ENCODE measurements around the gene TNRC6A. TPM values are rescaled to one million over a fixed set of nuclear protein-coding genes. Genes with fewer than 3 reads are reported as not detected.

TNRC6A gene
- polyA plus RNA-seq, 4 donors = 43.3 to 87.0 (median 60.9) TPM

DNA sequence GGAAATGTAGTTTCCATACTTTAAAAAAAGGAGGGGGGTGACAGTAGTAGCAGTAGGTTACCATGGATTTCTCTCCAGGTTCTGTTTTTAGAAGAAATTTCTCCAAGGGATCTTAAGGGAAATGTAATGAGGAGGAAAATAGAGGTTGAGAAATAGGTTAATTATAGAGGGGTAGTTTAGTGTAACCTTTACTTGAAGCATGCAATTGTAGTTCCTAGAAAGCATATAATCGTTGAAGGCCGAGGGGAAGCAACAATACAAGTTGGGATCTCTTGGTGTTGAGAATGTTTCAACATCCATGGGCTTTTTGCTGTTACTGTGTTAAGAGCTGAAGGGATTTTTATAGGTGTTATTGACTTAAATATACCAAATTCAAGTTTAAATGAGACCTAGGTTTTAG lies 25.1 kb downstream of the TNRC6A start:
- no peak for DNase-seq (ENCODE audit: low read depth in 4 of 4, low spot score in 2 of 4)

DNA sequence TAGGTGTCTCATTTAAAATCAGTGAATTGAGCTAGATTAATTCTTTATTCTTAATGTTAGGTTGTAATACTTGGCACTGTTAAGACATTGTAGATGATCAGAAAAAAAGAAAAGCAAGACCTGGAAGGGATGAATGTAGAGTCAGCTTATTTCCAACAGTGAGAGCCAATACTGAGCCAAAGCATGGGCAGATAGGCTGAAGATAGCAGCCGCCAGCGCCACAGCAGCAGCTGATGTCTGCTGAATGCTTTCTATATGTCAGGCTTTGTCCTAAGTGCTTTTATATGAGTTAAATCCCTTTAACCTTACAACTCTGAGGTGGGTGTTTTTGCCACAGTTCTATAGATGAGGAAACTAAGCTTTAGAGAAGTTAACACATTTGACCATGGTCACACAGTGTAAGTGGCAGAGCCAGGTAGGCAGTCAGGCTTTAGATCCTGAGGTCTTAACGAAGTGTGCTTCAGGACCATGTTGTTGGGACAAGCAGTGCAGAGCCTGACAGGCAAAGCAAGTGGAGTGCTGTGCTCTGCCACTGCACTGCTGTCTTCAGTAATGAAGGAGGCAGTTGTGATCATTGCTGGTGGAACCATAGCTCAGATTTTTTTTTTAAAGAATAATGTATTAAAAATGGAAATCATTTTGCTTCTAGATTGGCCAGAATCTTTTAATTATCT lies 25.9 kb downstream of the TNRC6A start:
- no peak for DNase-seq (ENCODE audit: low read depth in 4 of 4, low spot score in 2 of 4)

DNA sequence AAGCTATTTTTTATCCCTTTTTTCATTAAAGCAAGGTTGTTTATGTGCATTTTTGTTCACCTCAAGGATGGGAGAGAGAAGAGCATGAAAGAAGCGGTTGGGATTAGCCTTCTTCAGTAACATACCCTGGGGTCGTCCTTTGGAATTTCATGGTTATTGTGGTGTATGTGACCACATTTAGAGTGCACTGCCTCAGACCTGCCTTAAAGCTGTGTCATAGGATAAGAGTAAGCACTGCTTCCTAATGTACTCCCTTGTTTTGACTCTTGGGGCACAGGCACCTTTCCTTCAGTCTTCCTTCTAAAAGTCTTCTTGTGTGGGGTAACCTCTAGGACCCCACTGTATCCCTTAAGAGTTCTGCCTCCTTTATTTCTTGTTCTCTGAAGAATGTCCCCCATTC lies 28.9 kb downstream of the TNRC6A start:
- no peak for DNase-seq (ENCODE audit: low read depth in 4 of 4, low spot score in 2 of 4)

- DNase-seq (ENCODE audit: low read depth in 4 of 4, low spot score in 2 of 4) = no peak
These were observed 29.6 kb downstream of the TNRC6A start for GRCh38 chr16:24759006-24759405.

DNA sequence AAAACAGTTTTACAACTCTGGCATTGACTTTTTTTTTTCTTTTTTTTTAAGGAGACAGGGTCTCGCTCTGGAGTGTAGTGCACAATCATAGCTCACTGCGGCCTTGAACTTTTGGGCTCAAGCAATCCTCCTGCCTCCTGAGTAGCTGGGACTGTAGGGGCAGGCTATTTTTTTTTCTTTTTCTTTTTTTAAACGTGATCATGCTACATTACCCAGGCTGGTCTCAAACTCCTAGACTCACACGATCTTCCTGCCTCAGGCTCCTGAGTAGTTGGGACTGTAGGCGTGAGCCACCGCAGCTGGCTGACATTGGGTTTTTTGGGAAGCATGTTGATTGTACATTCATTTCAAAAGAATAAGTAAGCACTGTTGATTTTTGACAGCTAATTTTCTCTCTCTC lies 32.1 kb downstream of the TNRC6A start:
- no peak for DNase-seq (ENCODE audit: low read depth in 4 of 4, low spot score in 2 of 4)

- no peak for DNase-seq (ENCODE audit: low read depth in 4 of 4, low spot score in 2 of 4)
These were observed 35.5 kb downstream of the TNRC6A start for GRCh38 chr16:24764916-24765315.

DNA sequence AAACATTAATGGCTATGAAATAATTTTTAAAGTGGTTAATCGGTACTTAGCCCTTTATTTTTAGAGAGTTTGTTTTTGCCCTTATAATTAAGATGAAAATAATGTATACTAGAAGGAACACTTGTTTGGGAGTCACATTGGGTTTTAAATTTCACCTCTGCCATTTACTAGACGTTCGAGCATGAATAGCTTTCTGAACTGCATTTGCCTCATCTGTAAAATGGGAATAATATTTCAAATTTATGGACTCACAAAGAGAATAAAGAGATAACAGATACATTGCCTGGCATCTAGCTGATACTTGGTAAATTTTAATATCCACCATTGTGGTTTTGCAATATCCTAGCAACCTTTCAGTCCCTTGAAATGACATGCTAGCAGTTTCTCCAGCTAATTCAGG lies 36.6 kb downstream of the TNRC6A start:
- DNase-seq (ENCODE audit: low read depth in 4 of 4, low spot score in 2 of 4) = no peak

DNA sequence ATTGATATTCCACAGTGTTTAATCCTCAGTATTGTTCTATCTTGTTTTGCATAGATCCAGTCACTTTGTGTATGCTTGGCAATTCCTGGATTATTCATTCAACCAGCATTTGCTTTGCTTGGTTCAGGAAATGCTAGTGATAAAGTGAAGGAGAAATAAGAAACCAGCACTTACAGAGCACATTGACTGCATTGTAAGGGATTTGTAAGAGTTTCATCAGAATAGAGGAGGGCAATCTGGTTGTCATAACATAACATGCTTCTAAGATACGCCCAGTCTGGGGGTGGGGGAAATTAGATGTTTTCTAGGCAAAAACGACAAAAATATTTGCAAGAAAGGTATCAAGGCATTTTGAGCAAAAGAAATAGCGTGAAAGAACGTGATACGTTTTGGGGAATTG lies 40.4 kb downstream of the TNRC6A start:
- DNase-seq (ENCODE audit: low read depth in 4 of 4, low spot score in 2 of 4) = no peak

GRCh38 chr16:24771132-24771778 lies 41.8 kb downstream of the TNRC6A start:
- DNase-seq (ENCODE audit: low read depth in 4 of 4, low spot score in 2 of 4) = no peak

GRCh38 chr16:24771779-24772157 lies 42.3 kb downstream of the TNRC6A start:
- DNase-seq (ENCODE audit: low read depth in 4 of 4, low spot score in 2 of 4) = no peak

DNA sequence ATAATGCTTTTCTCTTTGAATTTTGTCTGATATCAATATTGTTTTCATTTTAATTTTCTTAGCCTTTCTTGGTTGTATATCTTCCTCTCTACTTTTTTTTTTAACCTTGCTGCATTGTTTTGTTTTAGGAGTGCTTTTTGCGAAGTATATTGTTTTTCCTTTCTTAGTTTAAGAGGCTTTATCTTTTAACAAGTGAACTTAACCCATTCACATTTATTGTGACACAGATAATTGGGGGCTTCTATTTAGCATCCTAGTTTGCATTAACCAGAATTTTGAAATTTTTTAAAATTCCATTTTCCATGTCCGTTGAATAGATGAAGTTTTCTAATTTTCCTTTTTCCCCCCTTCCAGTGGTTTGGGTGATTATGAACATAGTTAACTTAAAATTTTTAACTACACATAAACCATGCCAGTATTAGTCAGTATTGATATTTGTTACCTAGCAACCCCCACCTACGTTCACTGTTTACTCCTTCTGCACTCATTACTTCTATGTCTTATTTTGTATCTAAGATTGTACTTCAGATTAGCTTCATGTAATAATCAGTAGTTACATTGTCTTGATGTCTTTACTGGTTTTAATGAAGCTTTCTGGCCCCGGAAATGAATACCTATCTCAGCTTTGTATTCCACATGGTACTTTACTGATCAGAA lies 44.4 kb downstream of the TNRC6A start:
- DNase-seq (ENCODE audit: low read depth in 4 of 4, low spot score in 2 of 4) = no peak

GRCh38 chr16:24774510-24774909 lies 45.1 kb downstream of the TNRC6A start:
- no peak for DNase-seq (ENCODE audit: low read depth in 4 of 4, low spot score in 2 of 4)

- no peak for DNase-seq (ENCODE audit: low read depth in 4 of 4, low spot score in 2 of 4)
These were observed 46.0 kb downstream of the TNRC6A start for GRCh38 chr16:24775455-24775854.

GRCh38 chr16:24776501-24777220 lies 47.2 kb downstream of the TNRC6A start:
- no peak for DNase-seq (ENCODE audit: low read depth in 4 of 4, low spot score in 2 of 4)

- no peak for DNase-seq (ENCODE audit: low read depth in 4 of 4, low spot score in 2 of 4)
These were observed 49.2 kb downstream of the TNRC6A start for GRCh38 chr16:24778671-24779070.

DNA sequence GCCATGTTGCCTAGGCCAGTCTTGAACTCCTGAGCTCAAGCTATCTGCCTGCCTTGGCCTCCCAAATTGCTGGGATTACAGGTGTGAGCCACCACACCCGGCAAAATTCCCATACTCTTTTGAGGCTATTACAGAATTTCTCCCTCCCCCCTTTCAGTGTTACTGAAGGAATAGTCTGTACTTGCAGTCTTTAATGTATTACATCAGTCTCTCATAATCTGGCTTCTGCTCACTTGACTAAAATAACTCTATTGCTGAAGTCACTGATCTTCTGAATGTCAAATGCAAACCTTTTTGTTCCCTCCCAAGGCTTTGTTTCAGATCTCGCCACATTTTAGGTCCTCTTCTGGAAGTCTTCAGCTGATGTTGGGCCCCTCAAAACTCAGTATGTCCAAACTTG lies 51.8 kb downstream of the TNRC6A start:
- DNase-seq (ENCODE audit: low read depth in 4 of 4, low spot score in 2 of 4) = no peak

- no peak for DNase-seq (ENCODE audit: low read depth in 4 of 4, low spot score in 2 of 4)
These were observed 54.7 kb downstream of the TNRC6A start for GRCh38 chr16:24784121-24784520.

DNA sequence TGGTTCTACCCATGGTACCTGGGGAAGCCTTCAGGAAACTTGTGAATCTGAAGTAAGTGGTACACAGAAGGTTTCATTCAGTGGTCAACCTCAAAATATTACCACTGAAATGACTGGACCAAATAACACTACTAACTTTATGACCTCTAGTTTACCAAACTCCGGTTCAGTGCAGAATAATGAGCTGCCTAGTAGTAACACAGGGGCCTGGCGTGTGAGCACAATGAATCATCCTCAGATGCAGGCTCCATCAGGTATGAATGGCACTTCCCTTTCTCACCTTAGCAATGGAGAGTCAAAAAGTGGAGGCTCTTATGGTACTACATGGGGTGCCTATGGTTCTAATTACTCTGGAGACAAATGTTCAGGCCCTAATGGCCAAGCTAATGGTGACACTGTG lies 60.4 kb downstream of the TNRC6A start:
- DNase-seq (ENCODE audit: low read depth in 4 of 4, low spot score in 2 of 4) = no peak

- DNase-seq (ENCODE audit: low read depth in 4 of 4, low spot score in 2 of 4) = no peak
These were observed 71.1 kb downstream of the TNRC6A start for GRCh38 chr16:24800586-24800985.

DNA sequence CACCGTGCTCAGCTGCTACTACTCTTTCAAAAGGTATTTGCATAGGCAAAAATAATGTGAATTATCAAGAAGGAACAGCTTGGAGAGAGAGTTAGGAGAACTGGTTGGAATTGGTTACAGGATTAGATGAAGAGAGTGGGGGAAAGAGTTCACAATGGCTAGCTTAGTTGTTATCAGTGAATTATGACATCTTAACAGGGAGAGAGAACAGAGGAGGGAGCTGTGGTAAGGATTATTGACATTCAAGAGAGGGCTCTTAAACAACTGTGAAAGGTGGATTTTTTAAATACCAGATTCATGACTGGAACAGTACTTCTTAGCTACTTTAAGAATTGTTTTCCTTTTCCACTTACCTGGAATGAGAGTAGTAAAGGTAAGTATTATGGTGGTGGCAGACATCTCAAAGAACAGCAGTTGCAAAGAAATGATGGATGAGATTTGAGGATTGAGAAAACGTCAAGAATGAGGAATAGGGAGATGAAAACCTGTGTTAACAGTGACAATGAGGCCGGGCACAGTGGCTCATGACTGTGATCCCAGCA lies 72.4 kb downstream of the TNRC6A start:
- DNase-seq (ENCODE audit: low read depth in 4 of 4, low spot score in 2 of 4) = no peak

GRCh38 chr16:24805484-24805883 lies 76.0 kb downstream of the TNRC6A start:
- DNase-seq (ENCODE audit: low read depth in 4 of 4, low spot score in 2 of 4) = no peak

All from left renal cortex interstitium (tissue), 4 donors.